MM.1S (cell line): ENCODE results near the gene IFITM10.
"Not testable (repeated sequence)": the region's sequence is repeated elsewhere in the genome, so short reads cannot be mapped to it uniquely, and the experiment has no call there.

Experiments used
- DNase-seq: peaks from one replicate; pipeline ENCODE4 v3.0.0-alpha.2; 2015
- H2AFZ ChIP-seq: fragments of 300-600 bp; sonication (generic); 2 replicates; pipeline ENCODE4 v1.6.0; 2016; ENCODE audit warnings: antibody characterized with exemption, low read length
- H3F3A ChIP-seq: fragments of 300-600 bp; sonication (generic); 2 replicates; pipeline ENCODE4 v1.6.1; 2016; ENCODE audit warnings: mild to moderate bottlenecking, antibody characterized with exemption, low read length, moderate library complexity, mixed read lengths; ENCODE audit not compliant: insufficient read depth
- H3K27ac ChIP-seq: fragments of 300-600 bp; sonication (generic); 2 replicates; pipeline ENCODE4 v1.5.1; 2016; ENCODE audit warnings: mild to moderate bottlenecking, low read length
- H3K27me3 ChIP-seq: fragments of 300-600 bp; sonication (generic); replicated peaks from 2 replicates; pipeline ENCODE4 v1.6.0; 2016; ENCODE audit warnings: low read length; ENCODE audit not compliant: insufficient read depth
- H3K36me3 ChIP-seq: fragments of 300-600 bp; sonication (generic); replicated peaks from 2 replicates; pipeline ENCODE4 v1.6.1; 2016; ENCODE audit warnings: mild to moderate bottlenecking, low read length, mixed read lengths; ENCODE audit not compliant: insufficient read depth
- H3K4me1 ChIP-seq: fragments of 300-600 bp; sonication (generic); 2 replicates; pipeline ENCODE4 v1.6.1; 2016; ENCODE audit warnings: low read length, mixed read lengths
- H3K4me2 ChIP-seq: fragments of 300-600 bp; sonication (generic); 2 replicates; pipeline ENCODE4 v1.6.0; 2016; ENCODE audit warnings: low read depth, low read length
- H3K4me3 ChIP-seq: fragments of 300-600 bp; sonication (generic); 2 replicates; pipeline ENCODE4 v1.5.1; 2016; ENCODE audit warnings: low read length, mixed read lengths
- H3K79me2 ChIP-seq: fragments of 300-600 bp; sonication (generic); 2 replicates; pipeline ENCODE4 v1.6.1; 2016; ENCODE audit warnings: mixed run types, low read length, mixed read lengths
- H3K9ac ChIP-seq: fragments of 300-600 bp; sonication (generic); 2 replicates; pipeline ENCODE4 v1.6.1; 2016; ENCODE audit warnings: low read length, mixed read lengths
- H3K9me2 ChIP-seq: fragments of 300-600 bp; sonication (generic); replicated peaks from 2 replicates; pipeline ENCODE4 v1.6.1; 2016; ENCODE audit warnings: mild to moderate bottlenecking, low read length, mixed read lengths; ENCODE audit not compliant: insufficient read depth
- H3K9me3 ChIP-seq: fragments of 300-600 bp; sonication (generic); replicated peaks from 2 replicates; pipeline ENCODE4 v1.6.1; 2016; ENCODE audit warnings: mild to moderate bottlenecking, low read length, mixed read lengths; ENCODE audit not compliant: insufficient read depth
- H4K20me1 ChIP-seq: fragments of 300-600 bp; sonication (generic); 2 replicates; pipeline ENCODE4 v1.6.1; 2016; ENCODE audit warnings: mild to moderate bottlenecking, low read length, moderate library complexity, mixed read lengths; ENCODE audit not compliant: insufficient read depth
- EZH2 ChIP-seq: fragments of 300-600 bp; sonication (generic); optimal IDR thresholded peaks from 2 replicates; pipeline ENCODE3; 2017; ENCODE audit warnings: low read depth, mild to moderate bottlenecking, antibody characterized with exemption, low read length, mixed read lengths
- EZH2phosphoT487 ChIP-seq: fragments of 300-600 bp; sonication (generic); IDR thresholded peaks from 2 replicates; pipeline ENCODE4 v1.6.1; 2018; ENCODE audit warnings: antibody characterized with exemption, low read length
- TF ChIP-seq, protein P1 (sequence below): fragments of 300-600 bp; sonication (generic); IDR thresholded peaks from 2 replicates; pipeline ENCODE4 v1.5.1; 2016; ENCODE audit warnings: antibody characterized with exemption, low read length, mixed read lengths

Gene IFITM10

DNA sequence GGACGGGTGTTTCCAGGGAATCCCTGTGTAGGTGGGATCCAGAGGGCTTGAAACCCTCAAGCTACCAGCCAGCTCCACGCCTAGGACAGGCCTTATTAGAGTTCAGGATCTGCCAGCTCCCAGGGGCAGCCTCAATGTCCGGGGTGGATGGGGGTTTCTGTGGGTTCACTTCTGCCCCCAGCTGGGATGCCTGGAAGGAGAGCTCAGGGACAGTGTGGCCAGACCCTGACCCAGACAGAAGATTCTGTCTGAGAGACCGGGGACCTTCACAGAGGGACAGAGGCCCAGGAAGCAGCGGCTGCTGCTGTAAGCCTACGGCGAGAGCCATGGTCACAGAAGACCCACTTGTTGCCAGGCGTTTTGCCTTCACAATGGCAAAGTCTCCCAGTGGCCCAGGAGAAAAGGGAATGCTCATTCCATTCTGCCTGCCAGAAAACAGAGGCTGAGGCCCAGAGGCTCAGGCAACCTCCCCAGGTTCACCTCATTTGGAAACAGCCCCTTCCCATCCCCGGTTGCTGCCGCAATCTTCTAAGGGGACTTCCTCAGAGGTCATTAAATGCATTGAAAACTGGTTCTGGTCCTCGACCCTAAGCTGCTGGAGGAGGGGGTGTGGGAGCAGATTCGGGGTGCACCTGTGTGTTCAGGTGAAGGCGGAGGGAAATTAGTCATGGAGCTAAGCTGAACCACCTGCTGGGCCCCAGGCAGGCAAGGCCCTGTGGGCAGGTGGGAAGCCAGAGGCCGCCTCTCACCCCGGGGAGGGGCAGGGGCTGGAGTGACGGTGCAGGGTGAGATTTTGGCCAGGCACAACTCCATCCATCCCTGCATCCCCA lies 58.3 kb downstream of the IFITM10 start:
- Histone ChIP-seq H3K9ac (no peak overlapping the region), H3K4me2 (no peak overlapping the region), H3K79me2 (no peaks in the 10 kb centered on the region), H3K4me3 (no peak overlapping the region), H3K9me3 (no peaks in the 10 kb centered on the region), H2AFZ (no peak overlapping the region), H3K27me3 (peaks cover 72% of the 10 kb centered on the region), H3K9me2 (no peaks in the 10 kb centered on the region), H3K27ac (no peak overlapping the region), H4K20me1 (no peaks in the 10 kb centered on the region), H3F3A (no peaks in the 10 kb centered on the region), H3K36me3 (no peaks in the 10 kb centered on the region), H3K4me1 (peaks cover 4% of the 10 kb centered on the region; the same call in 1 of the 2 replicates)
- TF ChIP-seq, protein P1, sequence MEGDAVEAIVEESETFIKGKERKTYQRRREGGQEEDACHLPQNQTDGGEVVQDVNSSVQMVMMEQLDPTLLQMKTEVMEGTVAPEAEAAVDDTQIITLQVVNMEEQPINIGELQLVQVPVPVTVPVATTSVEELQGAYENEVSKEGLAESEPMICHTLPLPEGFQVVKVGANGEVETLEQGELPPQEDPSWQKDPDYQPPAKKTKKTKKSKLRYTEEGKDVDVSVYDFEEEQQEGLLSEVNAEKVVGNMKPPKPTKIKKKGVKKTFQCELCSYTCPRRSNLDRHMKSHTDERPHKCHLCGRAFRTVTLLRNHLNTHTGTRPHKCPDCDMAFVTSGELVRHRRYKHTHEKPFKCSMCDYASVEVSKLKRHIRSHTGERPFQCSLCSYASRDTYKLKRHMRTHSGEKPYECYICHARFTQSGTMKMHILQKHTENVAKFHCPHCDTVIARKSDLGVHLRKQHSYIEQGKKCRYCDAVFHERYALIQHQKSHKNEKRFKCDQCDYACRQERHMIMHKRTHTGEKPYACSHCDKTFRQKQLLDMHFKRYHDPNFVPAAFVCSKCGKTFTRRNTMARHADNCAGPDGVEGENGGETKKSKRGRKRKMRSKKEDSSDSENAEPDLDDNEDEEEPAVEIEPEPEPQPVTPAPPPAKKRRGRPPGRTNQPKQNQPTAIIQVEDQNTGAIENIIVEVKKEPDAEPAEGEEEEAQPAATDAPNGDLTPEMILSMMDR, result no peak
- no peak for TF ChIP-seq EZH2
- no peak for TF ChIP-seq EZH2phosphoT487
- no peak for DNase-seq

- Histone ChIP-seq H3K4me3 (no peak overlapping the region), H3K4me1 (peaks cover 4% of the 10 kb centered on the region; the same call in 1 of the 2 replicates), H3K27ac (no peak overlapping the region), H3K27me3 (peaks cover 65% of the 10 kb centered on the region), H3K79me2 (no peaks in the 10 kb centered on the region), H3K9ac (no peak overlapping the region), H3K36me3 (no peaks in the 10 kb centered on the region), H2AFZ (no peak overlapping the region), H4K20me1 (no peaks in the 10 kb centered on the region), H3F3A (no peaks in the 10 kb centered on the region), H3K9me3 (no peaks in the 10 kb centered on the region), H3K4me2 (no peak overlapping the region), H3K9me2 (no peaks in the 10 kb centered on the region)
- TF ChIP-seq, protein P1, result no peak
- no peak for TF ChIP-seq EZH2phosphoT487
- no peak for TF ChIP-seq EZH2
- no peak for DNase-seq
Measured at GRCh38 chr11:1691026-1691877, 59.1 kb downstream of the IFITM10 start.

- Histone ChIP-seq H2AFZ (no peak overlapping the region), H3K36me3 (no peaks in the 10 kb centered on the region), H3K4me1 (peaks cover 4% of the 10 kb centered on the region; the same call in 1 of the 2 replicates), H3K9ac (no peak overlapping the region), H3K27ac (no peak overlapping the region), H3K27me3 (peaks cover 60% of the 10 kb centered on the region), H3K9me3 (no peaks in the 10 kb centered on the region), H3K4me3 (no peak overlapping the region), H4K20me1 (no peaks in the 10 kb centered on the region), H3F3A (no peaks in the 10 kb centered on the region), H3K79me2 (no peaks in the 10 kb centered on the region), H3K9me2 (no peaks in the 10 kb centered on the region), H3K4me2 (no peak overlapping the region)
- TF ChIP-seq, protein P1, result no peak
- TF ChIP-seq EZH2, result no peak
- TF ChIP-seq EZH2phosphoT487, result no peak
- DNase-seq, result no peak
Measured at GRCh38 chr11:1690167-1691025, 60.0 kb downstream of the IFITM10 start.

DNA sequence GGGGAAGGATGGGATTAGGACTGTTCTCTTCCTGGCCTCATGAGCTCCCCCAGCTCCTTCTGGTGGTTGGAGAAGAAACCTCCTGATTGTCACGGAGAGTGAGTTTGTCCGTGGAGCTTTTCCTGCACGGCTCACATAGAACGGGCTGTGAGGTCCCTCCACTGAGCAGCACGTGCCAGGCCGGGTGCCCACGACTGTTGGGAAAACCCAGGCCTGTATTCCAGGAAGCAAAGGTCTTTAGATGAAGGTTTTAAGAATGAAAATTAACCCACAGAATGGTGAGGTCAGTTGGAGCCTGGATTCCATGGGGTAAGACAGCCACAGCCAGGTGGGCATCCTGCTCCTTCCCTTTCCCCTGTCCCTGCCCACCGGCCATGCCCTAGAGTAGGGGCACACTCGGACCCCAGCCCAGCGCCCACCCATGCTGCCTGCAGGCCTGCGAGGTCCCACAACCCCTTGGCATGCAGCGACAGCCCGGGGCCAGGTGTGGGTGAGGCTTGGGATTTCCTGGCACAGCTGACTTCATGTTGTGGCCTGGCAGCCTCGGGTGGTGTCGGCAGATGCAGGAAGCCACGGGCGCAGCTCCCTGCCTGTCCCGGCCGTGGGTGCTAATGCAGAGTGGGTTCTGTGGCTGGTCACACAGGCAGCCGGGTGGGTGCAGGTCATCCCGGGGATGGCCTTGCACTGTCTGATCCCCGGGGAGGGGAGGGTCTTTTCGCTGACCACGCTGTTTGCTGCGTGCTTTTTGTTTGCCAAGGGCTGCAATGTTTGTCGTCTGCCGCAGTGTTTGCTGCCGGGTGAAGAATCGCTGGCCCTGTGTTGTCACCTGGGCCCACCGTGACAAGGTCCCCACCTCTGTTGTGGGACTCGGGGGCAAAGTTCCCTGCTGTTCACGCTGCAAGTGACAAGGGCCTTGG lies 60.9 kb downstream of the IFITM10 start:
- H3K4me2 ChIP-seq, H3K36me3 ChIP-seq, H3K79me2 ChIP-seq, H3K9ac ChIP-seq, H3K4me3 ChIP-seq, H3K4me1 ChIP-seq, H2AFZ ChIP-seq, H4K20me1 ChIP-seq, H3K9me2 ChIP-seq, H3K27ac ChIP-seq, DNase-seq, H3K9me3 ChIP-seq, H3F3A ChIP-seq: not testable (repeated sequence)
- H3K27me3 ChIP-seq, result peaks cover 53% of the 10 kb centered on the region
